Upper lobe of right lung (tissue), 1 donor: ENCODE measurements around the gene RAB42. TPM values are rescaled to one million over a fixed set of nuclear protein-coding genes. Genes with fewer than 3 reads are reported as not detected.

Experiments used
- ATAC-seq: fragments of 200-7000 bp; cut with Tn5 transposase; one replicate; pipeline ENCODE4 v1.9.1; 2020; ENCODE audit warnings: mild to moderate bottlenecking, moderate library complexity
- DNase-seq: peaks from one replicate; pipeline ENCODE4 v3.0.0-alpha.2; 2020
- H3K27ac ChIP-seq: fragments of 200-600 bp; one replicate; pipeline ENCODE4 v1.8.0; 2022
- H3K27me3 ChIP-seq: fragments of 200-600 bp; one replicate; pipeline ENCODE4 v1.8.0; 2022; ENCODE audit warnings: mild to moderate bottlenecking
- H3K36me3 ChIP-seq: fragments of 200-600 bp; one replicate; pipeline ENCODE4 v1.8.0; 2022
- H3K4me1 ChIP-seq: fragments of 200-600 bp; one replicate; pipeline ENCODE4 v1.8.0; 2022
- H3K4me3 ChIP-seq: fragments of 200-600 bp; one replicate; pipeline ENCODE4 v1.8.0; 2022; ENCODE audit warnings: mild to moderate bottlenecking
- H3K9me3 ChIP-seq: fragments of 200-600 bp; one replicate; pipeline ENCODE4 v1.8.0; 2022
- intact Hi-C: fragments of 100-400 bp; cut with DNase I; formaldehyde crosslinking; loops from one replicate; pipeline ENCODE4 v1.11.0; 2022
- total RNA-seq: library from RNA; stranded (reverse); fragmentation: NEBNext Ultra II Directional; extraction: Animal tissue kit (Norgen Biotek cat#: 25700); gene quantifications from one replicate; pipeline ENCODE4 v1.2.1, GENCODE V29; 2021
- TF ChIP-seq, protein P1 (sequence below): fragments of 200-600 bp; IDR thresholded peaks from one replicate; pipeline ENCODE4 v1.8.0; 2022; ENCODE audit warnings: antibody characterized with exemption
- donor health status: DM: no; HTN: yes; CAD: no; lungs with severe emphysema.

Gene RAB42
- total RNA-seq, 1 donor from 2014 or later, result 5.5 TPM

DNA sequence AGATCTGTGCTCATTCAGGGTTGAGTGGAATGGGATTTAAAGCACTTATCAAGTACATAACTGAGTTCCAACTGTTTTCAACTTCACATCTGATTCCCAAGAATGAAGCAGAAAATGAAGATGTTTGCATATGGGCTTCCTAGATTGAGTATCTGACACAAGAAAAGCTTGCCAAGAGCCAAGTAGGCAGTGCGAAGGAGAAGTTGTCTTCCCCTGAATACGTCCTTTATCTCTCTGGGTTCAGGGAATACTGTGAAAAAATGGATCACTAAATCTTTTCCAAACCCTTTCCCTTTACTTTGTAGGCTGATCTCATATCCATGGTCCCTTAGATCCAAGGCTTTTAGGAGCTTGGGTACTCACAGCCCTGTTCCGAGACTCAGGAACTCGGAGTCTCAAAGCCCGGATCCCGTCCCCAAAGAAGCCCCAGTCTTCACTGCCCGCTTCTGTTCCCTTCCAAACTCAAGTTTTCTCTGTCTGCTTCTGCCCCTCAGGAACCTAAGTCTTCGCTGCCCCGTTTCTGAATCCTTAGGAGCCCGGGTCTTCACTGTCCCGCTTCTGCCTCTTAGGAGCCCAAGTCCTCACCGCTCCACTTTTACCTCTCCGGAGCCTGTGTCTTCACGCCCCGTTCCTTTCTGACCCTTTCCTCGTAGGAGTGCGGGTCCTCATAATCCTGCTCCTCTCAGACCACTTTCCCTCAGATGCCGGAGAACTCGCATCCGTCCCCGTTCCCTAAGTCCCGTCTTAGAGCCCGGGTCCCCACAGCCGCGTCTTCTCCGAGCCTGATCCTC, 50.2 kb downstream of the RAB42 start:
- Histone ChIP-seq H3K4me3 (peak overlapping the region; percentile 81), H3K9me3 (no peaks in the 10 kb centered on the region), H3K27me3 (no peaks in the 10 kb centered on the region), H3K4me1 (peaks cover 23% of the 10 kb centered on the region), H3K27ac (peak overlapping the region; percentile 85), H3K36me3 (no peaks in the 10 kb centered on the region)
- ATAC-seq (peak; percentile 1), DNase-seq (no peak)
- intact Hi-C loops, result loop anchor here (10.0 kb wide), 1 partner anchor 93 kb away; the partner anchor contains the start of gene YTHDF2
- TF ChIP-seq, protein P1, sequence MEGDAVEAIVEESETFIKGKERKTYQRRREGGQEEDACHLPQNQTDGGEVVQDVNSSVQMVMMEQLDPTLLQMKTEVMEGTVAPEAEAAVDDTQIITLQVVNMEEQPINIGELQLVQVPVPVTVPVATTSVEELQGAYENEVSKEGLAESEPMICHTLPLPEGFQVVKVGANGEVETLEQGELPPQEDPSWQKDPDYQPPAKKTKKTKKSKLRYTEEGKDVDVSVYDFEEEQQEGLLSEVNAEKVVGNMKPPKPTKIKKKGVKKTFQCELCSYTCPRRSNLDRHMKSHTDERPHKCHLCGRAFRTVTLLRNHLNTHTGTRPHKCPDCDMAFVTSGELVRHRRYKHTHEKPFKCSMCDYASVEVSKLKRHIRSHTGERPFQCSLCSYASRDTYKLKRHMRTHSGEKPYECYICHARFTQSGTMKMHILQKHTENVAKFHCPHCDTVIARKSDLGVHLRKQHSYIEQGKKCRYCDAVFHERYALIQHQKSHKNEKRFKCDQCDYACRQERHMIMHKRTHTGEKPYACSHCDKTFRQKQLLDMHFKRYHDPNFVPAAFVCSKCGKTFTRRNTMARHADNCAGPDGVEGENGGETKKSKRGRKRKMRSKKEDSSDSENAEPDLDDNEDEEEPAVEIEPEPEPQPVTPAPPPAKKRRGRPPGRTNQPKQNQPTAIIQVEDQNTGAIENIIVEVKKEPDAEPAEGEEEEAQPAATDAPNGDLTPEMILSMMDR, result no peak

DNA sequence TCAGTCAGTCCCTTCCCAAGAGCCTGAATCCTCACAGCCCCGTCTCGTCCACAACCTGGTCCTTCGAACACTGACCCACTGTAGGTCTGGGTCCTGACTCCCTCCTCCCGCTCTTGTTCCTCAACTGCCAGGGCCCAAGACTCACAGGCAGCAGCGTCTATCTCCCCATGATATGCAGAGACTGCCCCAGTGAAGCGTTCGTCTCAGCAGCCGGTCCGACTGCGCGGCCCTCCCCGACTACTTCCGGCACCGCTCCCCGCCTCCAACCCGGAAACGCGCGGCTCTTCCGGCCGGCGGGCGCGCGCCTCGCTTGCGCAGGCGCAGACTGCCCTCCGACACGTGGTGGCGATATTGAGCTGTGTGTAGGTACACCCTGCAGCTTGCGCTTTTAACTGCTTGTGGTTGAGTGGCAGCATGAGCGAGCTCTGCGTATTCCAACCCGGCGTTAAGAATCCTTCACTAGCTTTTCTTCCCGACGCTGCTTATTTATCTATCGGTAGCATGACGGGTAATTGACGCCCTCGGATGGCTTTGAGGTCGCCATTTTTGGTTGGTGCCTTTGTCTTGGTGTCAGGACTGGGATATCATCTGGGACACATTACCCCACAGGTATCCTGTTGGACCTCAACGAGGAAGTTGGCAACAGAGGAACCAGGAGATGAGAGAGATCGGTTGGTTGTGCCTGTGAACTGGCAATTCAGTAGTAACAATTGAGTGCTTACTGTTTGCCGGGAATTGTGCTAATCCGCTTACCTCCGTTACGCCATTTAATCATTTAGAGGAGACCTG, 51.0 kb downstream of the RAB42 start, which contains the start of gene TAF12:
TAF12 (minus strand) TSS at position 221 of the 789 bp plus-strand sequence. CDS start 20,986 bp downstream, outside the sequence.
- H3K36me3 ChIP-seq, result no peaks in the 10 kb centered on the region
- ATAC-seq (peak; percentile 96), DNase-seq (peak; percentile 95)
- TF ChIP-seq, protein P1, result peak; percentile 50
- intact Hi-C loops, result loop anchor here (10.0 kb wide), 1 partner anchor 92 kb away; the partner anchor contains the start of gene YTHDF2
- H3K27ac ChIP-seq, result peak within 1 kb of the TSS; percentile 85
- H3K9me3 ChIP-seq, result no peaks in the 10 kb centered on the region
- H3K4me1 ChIP-seq, result peaks cover 28% of the 10 kb centered on the region
- peak within 1 kb of the TSS; percentile 81 for H3K4me3 ChIP-seq
- H3K27me3 ChIP-seq, result no peaks in the 10 kb centered on the region

DNA sequence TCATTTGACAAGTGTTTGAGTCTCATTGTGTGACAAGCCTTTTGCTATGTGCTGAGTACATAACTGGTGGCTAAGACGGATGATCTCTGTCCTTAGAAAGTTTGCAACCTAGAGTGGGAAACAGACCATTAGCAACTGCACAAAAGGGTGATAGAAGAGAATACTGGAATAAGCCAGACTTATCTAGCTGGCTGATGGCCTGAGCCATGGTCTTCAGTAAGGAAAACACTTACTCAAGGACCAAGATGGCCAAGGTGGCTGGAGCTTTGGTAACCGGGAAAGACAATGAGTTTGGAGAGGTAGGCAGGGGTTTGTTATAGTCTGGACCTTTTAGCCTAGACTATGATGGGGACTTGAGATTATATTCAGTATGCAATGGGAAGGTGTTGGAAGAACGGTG, 52.4 kb downstream of the RAB42 start:
- Histone ChIP-seq H3K27ac (peak overlapping the region; percentile 85), H3K27me3 (no peaks in the 10 kb centered on the region), H3K36me3 (no peaks in the 10 kb centered on the region), H3K9me3 (no peaks in the 10 kb centered on the region), H3K4me3 (peak overlapping the region; percentile 81), H3K4me1 (peaks cover 35% of the 10 kb centered on the region)
- TF ChIP-seq, protein P1, result no peak
- no peak for DNase-seq
- intact Hi-C loops, result loop anchor here (10.0 kb wide), 1 partner anchor 90 kb away; the partner anchor contains the start of gene YTHDF2
- ATAC-seq, result no peak

Other genes starting within 250 kb of the RAB42 start
- 43.2 TPM for gene PHACTR4, start 222.5 kb upstream of the RAB42 start, total RNA-seq
- 27.9 TPM for gene RCC1, start 86.2 kb upstream of the RAB42 start, total RNA-seq
- 24.5 TPM for gene TRNAU1AP, start 39.2 kb upstream of the RAB42 start, total RNA-seq
- 21.0 TPM for gene TAF12, start 50.8 kb downstream of the RAB42 start, total RNA-seq
- not detected for gene RNU11, start 56.3 kb downstream of the RAB42 start, total RNA-seq
- 12.9 TPM for gene GMEB1, start 76.5 kb downstream of the RAB42 start, total RNA-seq
- 65.8 TPM for gene YTHDF2, start 144.7 kb downstream of the RAB42 start, total RNA-seq
- not detected for gene OPRD1, start 219.9 kb downstream of the RAB42 start, total RNA-seq